Activated CD8-positive, alpha-beta memory T cell treated with anti-CD3 and anti-CD28 coated beads for 1 hour (primary cell): ENCODE data around the gene CADM3.

ENCODE experiments used
- DNase-seq, 2 donors: peaks; one replicate each; pipeline ENCODE4 v3.0.0-alpha.2; 2020; ENCODE audit warnings: low read depth in 1 of 2; ENCODE audit errors: extremely low read depth in 1 of 2

The CADM3 gene

GRCh38 chr1:159172614-159173291 is 1.3 kb downstream of the CADM3 start:
- DNase-seq = no peak

DNA sequence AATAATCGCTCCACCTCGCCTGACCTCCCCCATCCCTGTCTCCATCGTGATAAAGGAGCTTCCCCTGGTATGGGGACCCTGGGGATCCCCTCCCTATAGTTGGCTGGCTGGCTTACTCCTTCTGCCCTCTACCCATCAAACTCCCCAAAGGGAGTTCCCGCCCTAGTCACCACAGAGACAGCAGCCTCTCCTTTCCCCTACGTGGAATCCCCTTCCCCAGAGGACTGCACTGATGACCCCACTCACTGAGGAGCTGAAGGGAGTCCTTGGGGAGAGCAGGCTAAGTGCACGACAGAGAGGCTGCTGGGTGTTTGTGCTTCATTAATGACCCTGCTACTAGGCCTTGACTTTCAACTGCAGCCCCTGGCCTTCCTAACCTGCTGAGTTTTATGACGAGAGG is 1.9 kb downstream of the CADM3 start:
- no peak for DNase-seq

GRCh38 chr1:159175571-159175970 is 4.2 kb downstream of the CADM3 start:
- DNase-seq = no peak

GRCh38 chr1:159177272-159177907 is 6.0 kb downstream of the CADM3 start:
- DNase-seq = no peak

- no peak for DNase-seq
Measured at GRCh38 chr1:159179906-159180305, 8.5 kb downstream of the CADM3 start.

- no peak for DNase-seq
Measured at GRCh38 chr1:159180516-159180915, 9.1 kb downstream of the CADM3 start.

DNA sequence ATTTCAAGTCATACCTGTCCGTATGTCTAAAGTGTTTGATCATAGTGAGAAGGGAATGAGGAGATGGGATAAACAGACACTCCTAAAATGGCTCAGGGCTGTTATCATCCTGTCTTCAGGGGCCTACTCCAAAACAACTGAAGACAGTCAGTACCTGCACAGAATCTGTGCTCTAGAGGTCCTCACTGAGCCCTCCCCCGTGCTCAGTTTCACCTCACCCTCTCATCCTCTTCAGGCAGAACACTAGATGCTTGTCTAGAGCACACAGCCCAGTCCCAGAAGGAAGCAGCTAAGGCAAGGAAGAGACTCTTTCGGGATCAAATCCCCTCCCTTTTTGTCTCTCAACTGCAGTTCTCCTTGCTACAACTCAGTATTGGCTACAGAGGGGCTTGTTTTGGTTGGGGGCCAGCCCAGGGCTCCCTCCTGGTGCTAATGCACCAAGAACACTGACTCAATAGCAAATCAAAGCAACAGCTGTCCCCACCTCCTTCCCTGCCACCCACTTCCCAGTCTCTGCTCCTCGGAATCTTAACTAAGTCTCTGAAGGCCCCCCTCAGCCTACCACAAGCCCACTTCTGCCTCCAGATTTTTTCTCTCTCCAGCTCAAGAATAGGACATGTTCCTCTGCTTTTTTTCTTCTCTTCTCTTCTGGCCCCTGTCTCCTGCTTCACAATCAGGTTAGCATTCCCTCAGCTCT is 10.1 kb downstream of the CADM3 start:
- DNase-seq = no peak

DNA sequence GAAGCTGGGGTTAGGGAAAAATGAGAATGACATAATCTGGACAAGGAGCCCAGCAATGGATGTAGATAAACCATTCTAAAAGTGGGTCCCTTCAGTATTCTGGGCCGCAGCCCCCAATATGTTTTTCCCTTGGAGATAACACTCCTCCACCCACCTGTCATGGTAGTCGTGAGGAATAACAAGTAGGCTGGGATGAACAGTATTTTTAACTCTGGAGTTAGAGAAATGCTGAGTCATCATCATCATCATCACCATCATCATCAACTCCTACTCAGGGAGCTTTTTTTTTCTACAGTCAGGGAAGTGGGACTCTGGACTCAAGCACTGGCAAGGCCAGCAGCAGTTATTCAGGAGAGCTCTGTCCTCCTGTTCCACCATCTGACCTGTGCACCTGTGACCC is 12.8 kb downstream of the CADM3 start:
- DNase-seq = no peak

- DNase-seq = no peak
Measured at GRCh38 chr1:159185121-159185520, 13.7 kb downstream of the CADM3 start.

- no peak for DNase-seq
Measured at GRCh38 chr1:159187033-159187432, 15.6 kb downstream of the CADM3 start.

DNA sequence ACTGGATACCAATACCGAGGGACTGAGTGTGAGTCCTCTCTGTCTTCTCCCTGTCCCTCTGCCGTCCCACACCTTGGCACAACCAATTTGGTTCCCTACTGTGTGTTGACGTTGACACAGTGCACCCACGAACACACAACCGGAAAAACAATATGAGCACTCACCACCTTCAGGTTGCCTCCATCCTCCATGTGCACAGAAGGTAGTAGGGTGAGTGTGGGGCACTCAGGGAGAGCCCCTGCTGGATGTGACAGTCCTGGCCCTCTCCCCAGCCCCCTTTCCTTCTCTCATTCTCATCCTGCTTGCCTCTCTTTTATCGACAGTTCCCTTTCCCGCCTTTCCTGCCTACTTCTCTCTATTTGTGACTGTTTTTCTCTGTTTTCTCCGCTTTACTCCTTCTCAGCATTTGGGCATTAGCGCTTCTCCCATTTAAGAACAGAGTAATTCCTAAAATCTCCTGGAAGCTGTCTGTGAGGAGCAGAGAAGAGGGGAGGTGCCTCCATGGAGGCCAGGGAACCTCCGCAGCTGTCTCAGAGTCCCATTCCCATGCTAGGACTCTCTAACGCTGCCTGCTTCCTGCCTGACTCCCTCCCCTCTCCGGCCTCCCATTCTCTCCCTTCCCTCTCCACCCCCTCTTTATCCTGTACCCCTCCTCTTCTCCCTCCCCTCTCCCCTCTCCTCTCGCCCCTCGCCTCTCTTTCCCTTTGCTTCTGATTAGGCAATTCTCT is 16.4 kb downstream of the CADM3 start:
- no peak for DNase-seq

GRCh38 chr1:159188375-159188788 is 17.0 kb downstream of the CADM3 start:
- DNase-seq = no peak

GRCh38 chr1:159190441-159190840 is 19.0 kb downstream of the CADM3 start:
- no peak for DNase-seq

DNA sequence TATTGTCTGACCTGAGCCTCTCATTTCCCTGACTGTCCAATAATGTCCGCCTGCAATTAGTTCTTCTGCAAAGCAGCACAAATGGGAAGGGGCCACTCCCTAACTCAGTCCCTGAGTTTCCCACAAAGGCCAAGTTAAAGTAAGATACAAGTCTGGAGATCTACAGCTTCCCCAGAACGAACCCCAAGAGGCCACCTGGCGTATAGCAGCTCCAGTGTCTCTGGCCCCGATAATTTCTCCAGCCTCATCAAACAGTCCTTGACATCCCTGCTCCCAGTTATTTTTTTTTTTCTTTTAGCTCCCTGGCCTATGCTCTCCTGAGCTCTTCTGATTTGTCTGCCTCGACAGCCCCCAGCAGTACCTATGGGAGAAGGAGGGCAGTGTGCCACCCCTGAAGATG is 25.1 kb downstream of the CADM3 start:
- DNase-seq = no peak

DNA sequence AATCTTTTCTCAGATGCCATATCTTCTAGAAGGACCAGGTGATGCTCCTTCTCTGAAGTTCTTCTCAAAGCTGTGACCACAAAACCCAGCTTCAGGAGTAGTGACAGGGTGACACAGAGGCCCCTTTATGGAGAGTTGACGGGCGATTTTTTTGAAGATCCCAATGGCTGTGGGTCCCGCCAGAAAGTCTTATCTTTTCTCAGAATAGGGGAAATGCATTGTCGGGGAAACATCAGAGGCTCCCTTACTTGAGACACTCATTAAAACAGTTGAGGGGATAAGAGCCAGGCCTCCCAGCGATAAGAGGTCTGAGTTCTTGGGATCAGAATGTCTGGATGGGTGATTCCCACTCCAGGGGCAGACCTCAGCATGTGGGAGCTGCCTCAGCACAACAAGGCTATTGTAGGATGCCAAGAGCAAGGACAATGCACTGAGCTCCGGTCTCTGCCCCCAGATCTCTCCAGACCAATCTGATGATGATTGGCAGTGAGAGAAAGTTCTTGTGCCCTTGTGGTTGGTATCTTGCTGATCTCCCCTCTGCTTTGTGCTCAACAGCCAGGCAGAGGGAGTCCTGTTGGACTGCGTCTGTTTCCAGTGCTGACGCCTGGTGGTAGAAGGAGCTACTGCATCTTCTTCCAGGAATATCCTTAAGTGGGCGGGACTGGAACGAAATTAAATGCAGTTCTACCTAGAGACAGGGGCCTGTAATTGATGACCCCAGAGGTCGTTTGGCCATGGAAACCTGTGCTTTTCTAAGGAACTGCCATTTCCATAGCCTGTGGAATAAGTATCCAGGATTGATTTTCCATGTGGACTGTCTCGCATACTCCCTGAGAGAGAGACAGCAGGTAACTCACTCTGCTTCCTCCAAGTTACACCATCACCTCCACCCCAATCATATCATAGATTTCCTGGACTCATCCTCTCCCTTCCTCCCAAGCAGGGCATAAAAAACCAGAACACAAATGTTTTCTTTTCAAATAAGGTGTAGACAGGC is 26.4 kb downstream of the CADM3 start:
- no peak for DNase-seq

GRCh38 chr1:159199901-159200300 is 28.5 kb downstream of the CADM3 start:
- DNase-seq = no peak

- no peak for DNase-seq
Measured at GRCh38 chr1:159200769-159201168, 29.4 kb downstream of the CADM3 start.

DNA sequence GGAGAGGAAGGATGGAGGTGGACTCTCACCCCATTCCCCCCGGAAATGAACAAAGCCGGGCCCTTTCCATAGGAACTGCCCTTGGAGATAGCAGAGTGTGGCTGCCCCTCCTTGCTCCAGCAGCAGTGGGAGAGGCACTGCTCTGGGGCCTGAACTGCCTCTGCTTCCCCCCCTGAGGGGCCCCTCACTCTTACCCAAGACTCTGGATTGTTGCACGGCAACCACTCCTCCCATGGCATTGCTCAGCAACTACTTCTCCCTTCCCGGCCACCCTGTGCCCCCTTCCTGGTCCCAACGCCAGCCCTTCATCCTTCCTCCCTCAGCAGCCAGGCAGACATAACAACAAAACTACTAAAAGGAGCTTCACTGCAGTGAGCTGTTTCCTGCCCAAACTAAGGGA is 30.2 kb downstream of the CADM3 start:
- DNase-seq = no peak

GRCh38 chr1:159203610-159204009 is 32.2 kb downstream of the CADM3 start:
- DNase-seq = no peak
